Smooth muscle cell (in vitro differentiated cells): ENCODE measurements around the gene GAPDHS. TPM values are rescaled to one million over a fixed set of nuclear protein-coding genes. Genes with fewer than 3 reads are reported as not detected.

Experiments used
- DNase-seq: peaks from one replicate; lab custom pipeline; 2025; ENCODE audit not compliant: unreplicated experiment; lab: John Stamatoyannopoulos, UW
- H2AFZ ChIP-seq: fragments of 200-600 bp; sonication (generic); 2 replicates; pipeline ENCODE4 v1.6.0; 2016; ENCODE audit warnings: antibody characterized with exemption, low read depth, mild to moderate bottlenecking
- H3F3A ChIP-seq: fragments of 200-600 bp; sonication (generic); 2 replicates; pipeline ENCODE4 v1.6.0; 2017; ENCODE audit warnings: antibody characterized with exemption, low read depth
- H3K27ac ChIP-seq: fragments of 200-600 bp; sonication (generic); 2 replicates; pipeline ENCODE4 v1.5.1; 2016; ENCODE audit warnings: low read depth, mild to moderate bottlenecking
- H3K27me3 ChIP-seq: fragments of 200-600 bp; sonication (generic); 2 replicates; pipeline ENCODE4 v1.6.1; 2016; ENCODE audit warnings: low read depth, mild to moderate bottlenecking
- H3K36me3 ChIP-seq: fragments of 200-600 bp; sonication (generic); 2 replicates; pipeline ENCODE4 v1.5.1; 2016; ENCODE audit warnings: low read depth
- H3K4me1 ChIP-seq: fragments of 200-600 bp; sonication (generic); 2 replicates; pipeline ENCODE4 v1.5.1; 2016; ENCODE audit warnings: low read depth
- H3K4me2 ChIP-seq: fragments of 200-600 bp; sonication (generic); 2 replicates; pipeline ENCODE4 v1.6.0; 2016; ENCODE audit warnings: mild to moderate bottlenecking
- H3K4me3 ChIP-seq: fragments of 200-600 bp; sonication (generic); 2 replicates; pipeline ENCODE4 v1.5.1; 2016; ENCODE audit warnings: mild to moderate bottlenecking
- H3K79me2 ChIP-seq: fragments of 200-600 bp; sonication (generic); 2 replicates; pipeline ENCODE4 v1.6.0; 2016; ENCODE audit warnings: low read depth, mild to moderate bottlenecking
- H3K9ac ChIP-seq: fragments of 200-600 bp; sonication (generic); 2 replicates; pipeline ENCODE4 v1.6.0; 2016; ENCODE audit warnings: low read depth
- H3K9me3 ChIP-seq: fragments of 200-600 bp; sonication (generic); replicated peaks from 2 replicates; pipeline ENCODE4 v1.5.1; 2016; ENCODE audit warnings: low read depth
- H4K20me1 ChIP-seq: fragments of 200-600 bp; sonication (generic); 2 replicates; pipeline ENCODE4 v1.6.0; 2016; ENCODE audit warnings: low read depth
- whole genome bisulfite sequencing: methylation state at CpG from one replicate; pipeline ENCODE4 v1.1.7; 2016; ENCODE audit warnings: low lambda C conversion rate; 5-methylcytosine and 5-hydroxymethylcytosine counted together
- polyA plus RNA-seq: library from polyadenylated mRNA; unstranded; fragments of >200 nt; fragmentation: Nextera tagmentation; extraction: Ambion mirVana; gene quantifications from 2 replicates; pipeline ENCODE4 v1.2.1, GENCODE V29; 2016
- total RNA-seq: library from RNA; depleted of rRNA; stranded (reverse); fragments of >200 nt; gene quantifications from 2 replicates; pipeline ENCODE4 v1.2.3, GENCODE V29; 2014
- TF ChIP-seq, protein P1 (sequence below): fragments of 200-600 bp; sonication (generic); IDR thresholded peaks from 2 replicates; pipeline ENCODE4 v1.5.1; 2017; ENCODE audit warnings: borderline replicate concordance, mild to moderate bottlenecking, antibody characterized with exemption; ENCODE audit not compliant: insufficient read depth, poor library complexity, severe bottlenecking

GAPDHS gene
- total and polyA plus RNA-seq, 2 experiments from 2014 or later, result 0.16 TPM; not detected in 1

GRCh38 chr19:35519291-35519690, 14.0 kb upstream of the GAPDHS start:
- Histone ChIP-seq H3K27ac (no peak overlapping the region), H3K4me3 (no peak overlapping the region), H4K20me1 (no peaks in the 10 kb centered on the region), H3K4me2 (no peak overlapping the region), H3K79me2 (no peaks in the 10 kb centered on the region), H3K9ac (no peak overlapping the region), H3K9me3 (no peaks in the 10 kb centered on the region), H2AFZ (no peak overlapping the region), H3K27me3 (no peaks in the 10 kb centered on the region), H3K4me1 (no peaks in the 10 kb centered on the region), H3K36me3 (no peaks in the 10 kb centered on the region), H3F3A (no peaks in the 10 kb centered on the region)
- TF ChIP-seq, protein P1, sequence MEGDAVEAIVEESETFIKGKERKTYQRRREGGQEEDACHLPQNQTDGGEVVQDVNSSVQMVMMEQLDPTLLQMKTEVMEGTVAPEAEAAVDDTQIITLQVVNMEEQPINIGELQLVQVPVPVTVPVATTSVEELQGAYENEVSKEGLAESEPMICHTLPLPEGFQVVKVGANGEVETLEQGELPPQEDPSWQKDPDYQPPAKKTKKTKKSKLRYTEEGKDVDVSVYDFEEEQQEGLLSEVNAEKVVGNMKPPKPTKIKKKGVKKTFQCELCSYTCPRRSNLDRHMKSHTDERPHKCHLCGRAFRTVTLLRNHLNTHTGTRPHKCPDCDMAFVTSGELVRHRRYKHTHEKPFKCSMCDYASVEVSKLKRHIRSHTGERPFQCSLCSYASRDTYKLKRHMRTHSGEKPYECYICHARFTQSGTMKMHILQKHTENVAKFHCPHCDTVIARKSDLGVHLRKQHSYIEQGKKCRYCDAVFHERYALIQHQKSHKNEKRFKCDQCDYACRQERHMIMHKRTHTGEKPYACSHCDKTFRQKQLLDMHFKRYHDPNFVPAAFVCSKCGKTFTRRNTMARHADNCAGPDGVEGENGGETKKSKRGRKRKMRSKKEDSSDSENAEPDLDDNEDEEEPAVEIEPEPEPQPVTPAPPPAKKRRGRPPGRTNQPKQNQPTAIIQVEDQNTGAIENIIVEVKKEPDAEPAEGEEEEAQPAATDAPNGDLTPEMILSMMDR, result no peak
- DNase-seq, result no peak
- 69% methylated on average over 7 of the region's 7 CpGs for WGBS

GRCh38 chr19:35521124-35521743, 12.0 kb upstream of the GAPDHS start:
- DNase-seq, result no peak
- Histone ChIP-seq H3K4me2 (no peak overlapping the region), H3K4me3 (no peak overlapping the region), H2AFZ (no peak overlapping the region), H3K9me3 (no peaks in the 10 kb centered on the region), H4K20me1 (no peaks in the 10 kb centered on the region), H3K27ac (no peak overlapping the region), H3K79me2 (no peaks in the 10 kb centered on the region), H3K9ac (no peak overlapping the region), H3F3A (no peaks in the 10 kb centered on the region), H3K4me1 (no peaks in the 10 kb centered on the region), H3K27me3 (peaks cover 6% of the 10 kb centered on the region), H3K36me3 (no peaks in the 10 kb centered on the region)
- TF ChIP-seq, protein P1, result no peak
- WGBS, result 76% methylated on average over 16 of the region's 16 CpGs

- no peak overlapping the region for H2AFZ ChIP-seq
- H3K4me1 ChIP-seq, result no peaks in the 10 kb centered on the region
- H3K9me3 ChIP-seq, result no peaks in the 10 kb centered on the region
- no peak overlapping the region for H3K9ac ChIP-seq
- no peaks in the 10 kb centered on the region for H3K36me3 ChIP-seq
- no peaks in the 10 kb centered on the region for H3K79me2 ChIP-seq
- no peak overlapping the region for H3K4me3 ChIP-seq
- H4K20me1 ChIP-seq, result no peaks in the 10 kb centered on the region
- H3F3A ChIP-seq, result no peaks in the 10 kb centered on the region
- WGBS, result 92% methylated on average over 12 of the region's 12 CpGs
- DNase-seq, result no peak
- H3K27me3 ChIP-seq, result peaks cover 6% of the 10 kb centered on the region
- TF ChIP-seq, protein P1, result no peak
- no peak overlapping the region for H3K4me2 ChIP-seq
- no peak overlapping the region for H3K27ac ChIP-seq
Measured at GRCh38 chr19:35522745-35523327, 10.4 kb upstream of the GAPDHS start.
